HG02763 (cell line): ENCODE data around the gene MRGPRE.

ENCODE experiments used
- ATAC-seq: cut with Tn5 transposase; IDR thresholded peaks from one replicate; pipeline ENCODE4 v1.9.1; 2021; ENCODE audit warnings: mild to moderate bottlenecking, moderate library complexity; ENCODE audit not compliant: unreplicated experiment

The MRGPRE gene

GRCh38 chr11:3197044-3197695 lies 35.0 kb downstream of the MRGPRE start:
- no peak for ATAC-seq

- no peak for ATAC-seq
Measured at GRCh38 chr11:3196161-3197043, 35.8 kb downstream of the MRGPRE start.

GRCh38 chr11:3195251-3196160 lies 36.7 kb downstream of the MRGPRE start:
- ATAC-seq, result no peak

- ATAC-seq, result no peak
Measured at GRCh38 chr11:3194016-3194816, 38.0 kb downstream of the MRGPRE start.

GRCh38 chr11:3193373-3194015 lies 38.7 kb downstream of the MRGPRE start:
- ATAC-seq, result no peak

- ATAC-seq, result no peak
Measured at GRCh38 chr11:3192511-3193372, 39.5 kb downstream of the MRGPRE start.

- ATAC-seq, result no peak
Measured at GRCh38 chr11:3191586-3192324, 40.5 kb downstream of the MRGPRE start.

GRCh38 chr11:3190600-3190999 lies 41.6 kb downstream of the MRGPRE start:
- ATAC-seq, result no peak

- ATAC-seq, result no peak
Measured at GRCh38 chr11:3189886-3190583, 42.2 kb downstream of the MRGPRE start.

- ATAC-seq, result no peak
Measured at GRCh38 chr11:3189196-3189843, 42.9 kb downstream of the MRGPRE start.

- no peak for ATAC-seq
Measured at GRCh38 chr11:3188496-3189195, 43.6 kb downstream of the MRGPRE start.

- no peak for ATAC-seq
Measured at GRCh38 chr11:3186166-3186953, 45.9 kb downstream of the MRGPRE start.

GRCh38 chr11:3184732-3185347 lies 47.4 kb downstream of the MRGPRE start:
- ATAC-seq, result no peak

GRCh38 chr11:3183523-3183922 lies 48.7 kb downstream of the MRGPRE start:
- ATAC-seq, result no peak

GRCh38 chr11:3182462-3182852 lies 49.8 kb downstream of the MRGPRE start:
- ATAC-seq, result no peak
